Heart left ventricle (tissue), 13 donors: ENCODE data around the gene SH3PXD2A.

Source experiments
- POLR2A ChIP-seq, 2 donors: fragments of 450-650 bp; IDR thresholded peaks; one replicate each; pipeline ENCODE4 v1.6.1; 2017; ENCODE audit warnings: antibody characterized with exemption in 2 of 2, mild to moderate bottlenecking in 2 of 2, moderate library complexity in 2 of 2
- TF ChIP-seq, protein P1 (sequence below), 12 donors: fragments of 200-600 bp; sonication (generic) in 4 of 12; IDR thresholded peaks; one replicate each; pipeline versions ENCODE4 v1.5.0 to v1.8.0; 2018 to 2022; ENCODE audit warnings: antibody characterized with exemption in 12 of 12, mild to moderate bottlenecking in 5 of 12
- donor health status: ischemic (EF 13 %, LVEDD 7.1; RV severe dilation, severe dysfunction).
- donor health status: DM: no; HTN: yes; CAD: no.
- donor health status: DM: no; HTN: no; CAD: no.
- donor health status: ischemic (EF 25% LVEDD 6.9; RV normal size, moderate dysfunction).
- donor health status: ischemic (EF 25% LVEDD 5.7; RV mildly dilated, moderate dysfunction).
- donor health status: ischemic (EF 35%, LVEDD 5.7; RV mildly dilated, moderate dysfunction).
- donor health status: nonischemic (EF 11% LVEDD 7.7; RV severe dilation, severe dysfunction).
- donor health status: DM: yes; HTN: yes; CAD: no.
- donor health status: PGD.
- donor health status: ischemic (EF 29% LVEDD 5.4; RV normal size, mild dysfunction).
- donor health status: nonischemic (EF 23%, LVEDD 6.1; RV moderate dilation, normal function).

DNA sequence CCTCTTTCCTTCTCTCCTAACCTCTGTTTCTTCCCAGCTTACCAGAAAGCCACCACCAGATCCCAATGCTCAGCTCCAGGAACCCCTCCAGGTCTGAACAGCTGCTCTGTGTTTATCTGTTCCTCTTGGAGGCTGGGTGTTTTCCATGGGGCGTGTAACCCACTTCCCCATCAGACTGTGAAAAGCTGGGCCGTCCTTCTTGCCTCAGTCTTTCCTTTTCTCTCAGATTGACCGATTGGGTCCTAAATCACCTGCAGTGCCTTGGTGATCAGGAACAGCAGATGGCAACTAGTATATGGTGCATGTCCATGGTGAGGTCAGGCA lies 4.8 kb downstream of the SH3PXD2A start:
- TF ChIP-seq, protein P1, sequence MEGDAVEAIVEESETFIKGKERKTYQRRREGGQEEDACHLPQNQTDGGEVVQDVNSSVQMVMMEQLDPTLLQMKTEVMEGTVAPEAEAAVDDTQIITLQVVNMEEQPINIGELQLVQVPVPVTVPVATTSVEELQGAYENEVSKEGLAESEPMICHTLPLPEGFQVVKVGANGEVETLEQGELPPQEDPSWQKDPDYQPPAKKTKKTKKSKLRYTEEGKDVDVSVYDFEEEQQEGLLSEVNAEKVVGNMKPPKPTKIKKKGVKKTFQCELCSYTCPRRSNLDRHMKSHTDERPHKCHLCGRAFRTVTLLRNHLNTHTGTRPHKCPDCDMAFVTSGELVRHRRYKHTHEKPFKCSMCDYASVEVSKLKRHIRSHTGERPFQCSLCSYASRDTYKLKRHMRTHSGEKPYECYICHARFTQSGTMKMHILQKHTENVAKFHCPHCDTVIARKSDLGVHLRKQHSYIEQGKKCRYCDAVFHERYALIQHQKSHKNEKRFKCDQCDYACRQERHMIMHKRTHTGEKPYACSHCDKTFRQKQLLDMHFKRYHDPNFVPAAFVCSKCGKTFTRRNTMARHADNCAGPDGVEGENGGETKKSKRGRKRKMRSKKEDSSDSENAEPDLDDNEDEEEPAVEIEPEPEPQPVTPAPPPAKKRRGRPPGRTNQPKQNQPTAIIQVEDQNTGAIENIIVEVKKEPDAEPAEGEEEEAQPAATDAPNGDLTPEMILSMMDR (IDR thresholded peaks at IDR 0.05) = no peak
- no peak for TF ChIP-seq POLR2A (IDR thresholded peaks at IDR 0.05)
